Natural killer cell (primary cell): ENCODE data around the gene TRMT44. TPM values are rescaled to one million over a fixed set of nuclear protein-coding genes. Genes with fewer than 3 reads are reported as not detected.

Experiments used
- ATAC-seq, 3 donors: fragments of 150-1000 bp in 2 of 3; fragments of 200-7000 bp in 1 of 3; cut with Tn5 transposase; 1 replicate in 1 of 3; 2 replicates in 2 of 3; pipeline ENCODE4 v1.10.0; 2021; ENCODE audit warnings: mild to moderate bottlenecking in 2 of 3, moderate library complexity in 2 of 3
- DNase-seq, 2 donors: peaks; one replicate each; pipeline versions ENCODE4 v3.0.0 to v3.0.0-alpha.2; 2013 to 2021; ENCODE audit warnings: mixed read lengths in 1 of 2
- H3K27ac ChIP-seq: one replicate; pipeline ENCODE4 v1.5.1; 2013; ENCODE audit warnings: mild to moderate bottlenecking, low read length
- H3K27me3 ChIP-seq: one replicate; pipeline ENCODE4 v1.6.1; 2013; ENCODE audit warnings: low read length; ENCODE audit not compliant: control insufficient read depth, insufficient read depth
- H3K36me3 ChIP-seq: one replicate; pipeline ENCODE4 v1.6.1; 2013; ENCODE audit warnings: low read length; ENCODE audit not compliant: control insufficient read depth, insufficient read depth
- H3K4me1 ChIP-seq: one replicate; pipeline ENCODE4 v1.6.1; 2013; ENCODE audit warnings: low read length; ENCODE audit not compliant: control insufficient read depth, insufficient read depth
- H3K4me3 ChIP-seq: one replicate; pipeline ENCODE4 v1.5.1; 2013; ENCODE audit warnings: low read length
- H3K9me3 ChIP-seq: one replicate; pipeline ENCODE4 v1.6.1; 2013; ENCODE audit warnings: low read length; ENCODE audit not compliant: control insufficient read depth, insufficient read depth
- H3K27ac Mint-ChIP-seq, 2 donors: one replicate each; pipeline ENCODE4 v1.8.0; 2022; ENCODE audit warnings: mild to moderate bottlenecking in 2 of 2, mixed read lengths in 2 of 2, moderate library complexity in 1 of 2
- H3K27me3 Mint-ChIP-seq, 2 donors: one replicate each; pipeline ENCODE4 v1.8.0; 2022; ENCODE audit warnings: low read depth in 2 of 2, mixed read lengths in 2 of 2
- H3K36me3 Mint-ChIP-seq: one replicate; pipeline ENCODE4 v1.8.0; 2022; ENCODE audit warnings: mixed read lengths
- H3K4me1 Mint-ChIP-seq, 2 donors: one replicate each; pipeline ENCODE4 v1.8.0; 2022; ENCODE audit warnings: mixed read lengths in 2 of 2
- H3K4me3 Mint-ChIP-seq: one replicate; pipeline ENCODE4 v1.8.0; 2022; ENCODE audit warnings: mild to moderate bottlenecking, moderate library complexity, mixed read lengths
- H3K9me3 Mint-ChIP-seq, 2 donors: one replicate each; pipeline ENCODE4 v1.8.0; 2022; ENCODE audit warnings: mixed read lengths in 2 of 2
- CTCF ChIP-seq: fragments of 200-600 bp; IDR thresholded peaks from one replicate; pipeline ENCODE4 v1.8.0; 2022; ENCODE audit warnings: antibody characterized with exemption
- WGBS: methylation state at CpG from one replicate; pipeline ENCODE4 v1.1.7; 2013; ENCODE audit warnings: missing lambda C conversion rate; ENCODE audit not compliant: insufficient coverage; 5-methylcytosine and 5-hydroxymethylcytosine counted together
- intact Hi-C: fragments of 100-400 bp; cut with micrococcal nuclease; formaldehyde crosslinking; loops from one replicate; pipeline ENCODE4 v1.14.2; 2022
- total RNA-seq, 4 donors: library from RNA; stranded (reverse); fragments of 120-200 nt in 1 of 4; gene quantifications; one replicate each; pipeline versions ENCODE4 v1.2.3 to v1.2.4, GENCODE V29; 2013 to 2022

The TRMT44 gene
- total RNA-seq, 3 donors from 2014 or later (not counting 1 experiment from before 2014, with no cell fraction given), result 24.4 to 37.5 (median 34.3) TPM

DNA sequence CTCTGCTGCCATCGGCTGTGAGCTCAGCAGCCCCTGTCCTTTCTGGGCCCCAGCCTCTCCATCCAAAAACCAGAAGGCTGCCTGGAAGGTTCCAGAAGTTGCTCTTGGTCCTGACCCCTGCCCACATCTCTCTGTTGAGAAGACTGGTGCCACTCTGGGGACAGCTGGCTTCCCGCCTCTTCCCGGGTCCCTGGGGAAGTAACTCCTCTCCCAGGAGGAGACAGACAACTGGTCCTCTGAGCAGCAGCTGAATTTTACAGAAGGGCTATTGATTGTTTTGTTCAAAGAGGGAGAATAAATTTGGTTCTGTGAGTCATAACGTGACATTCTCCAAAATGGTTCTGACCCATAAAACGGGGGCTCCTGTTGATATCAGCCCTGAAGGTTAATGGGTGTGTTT lies 61.2 kb downstream of the TRMT44 start:
- Histone ChIP-seq H3K4me3 (no peak overlapping the region), H3K36me3 (no peaks in the 10 kb centered on the region), H3K27me3 (no peaks in the 10 kb centered on the region), H3K9me3 (no peaks in the 10 kb centered on the region), H3K4me1 (no peaks in the 10 kb centered on the region), H3K27ac (no peak overlapping the region)
- Mint-ChIP-seq H3K27ac (no peak overlapping the region), H3K4me1 (no peaks in the 10 kb centered on the region), H3K9me3 (no peaks in the 10 kb centered on the region), H3K27me3 (no peaks in the 10 kb centered on the region), H3K4me3 (no peak overlapping the region), H3K36me3 (no peaks in the 10 kb centered on the region)
- TF ChIP-seq CTCF, result no peak
- 89% methylated on average over 5 of the region's 5 CpGs for WGBS
- intact Hi-C loops, result no loop called here
- ATAC-seq (no peak), DNase-seq (no peak)

GRCh38 chr4:8502371-8502770 lies 61.8 kb downstream of the TRMT44 start:
- Histone ChIP-seq H3K36me3 (no peaks in the 10 kb centered on the region), H3K4me1 (no peaks in the 10 kb centered on the region), H3K27ac (no peak overlapping the region), H3K9me3 (no peaks in the 10 kb centered on the region), H3K27me3 (no peaks in the 10 kb centered on the region), H3K4me3 (no peak overlapping the region)
- WGBS, result 87% methylated on average over 6 of the region's 6 CpGs
- intact Hi-C loops, result no loop called here
- no peaks in the 10 kb centered on the region for H3K4me1 Mint-ChIP-seq
- no peaks in the 10 kb centered on the region for H3K36me3 Mint-ChIP-seq
- ATAC-seq, result no peak
- no peak overlapping the region for H3K4me3 Mint-ChIP-seq
- no peaks in the 10 kb centered on the region for H3K9me3 Mint-ChIP-seq
- no peak overlapping the region for H3K27ac Mint-ChIP-seq
- TF ChIP-seq CTCF, result no peak
- H3K27me3 Mint-ChIP-seq, result no peaks in the 10 kb centered on the region
- DNase-seq, result no peak

DNA sequence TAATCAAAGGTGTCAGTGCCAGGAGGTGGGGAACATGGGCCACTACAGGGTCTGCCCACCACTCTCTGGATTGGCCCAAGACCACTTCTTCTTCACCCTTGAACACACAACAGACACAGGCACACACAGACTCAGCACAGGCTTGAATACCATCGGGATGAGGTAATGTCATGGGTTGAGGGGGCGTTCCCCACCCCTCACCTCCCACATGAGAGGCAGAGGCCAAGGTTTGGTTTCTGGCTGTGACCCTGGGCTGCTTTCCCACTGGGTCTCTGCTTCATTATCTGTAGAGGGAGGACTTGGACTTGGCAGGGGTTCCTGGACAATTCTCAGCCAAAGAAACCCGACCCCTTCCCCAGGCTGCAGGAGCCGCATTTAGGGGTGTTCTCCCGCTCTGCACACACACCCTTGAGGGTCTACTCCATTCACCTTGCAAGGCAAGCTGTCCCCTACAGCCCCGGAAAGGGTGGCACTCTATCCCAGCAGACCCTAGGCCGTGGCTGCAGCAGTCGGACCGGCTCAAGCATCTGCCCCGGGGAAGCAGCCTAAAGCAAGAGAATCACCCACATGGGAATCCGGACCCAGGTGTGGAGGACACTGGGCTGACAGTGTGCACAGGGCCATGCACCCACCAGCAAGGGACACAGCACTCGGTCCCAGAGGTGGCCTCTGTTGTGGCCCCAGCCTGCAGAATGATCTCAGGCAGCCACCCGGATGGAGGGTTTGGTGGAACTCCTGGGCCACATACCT lies 62.4 kb downstream of the TRMT44 start:
- WGBS, result 91% methylated on average over 13 of the region's 13 CpGs
- no peaks in the 10 kb centered on the region for H3K36me3 ChIP-seq
- H3K9me3 ChIP-seq, result no peaks in the 10 kb centered on the region
- intact Hi-C loops, result no loop called here
- DNase-seq (no peak), ATAC-seq (no peak)
- no peak overlapping the region for H3K27ac ChIP-seq
- Mint-ChIP-seq H3K36me3 (no peaks in the 10 kb centered on the region), H3K9me3 (no peaks in the 10 kb centered on the region), H3K27ac (no peak overlapping the region), H3K4me3 (no peak overlapping the region), H3K27me3 (no peaks in the 10 kb centered on the region), H3K4me1 (no peaks in the 10 kb centered on the region)
- H3K27me3 ChIP-seq, result no peaks in the 10 kb centered on the region
- TF ChIP-seq CTCF, result no peak
- H3K4me3 ChIP-seq, result no peak overlapping the region
- H3K4me1 ChIP-seq, result no peaks in the 10 kb centered on the region

GRCh38 chr4:8503801-8504200 lies 63.2 kb downstream of the TRMT44 start:
- H3K27ac Mint-ChIP-seq, result no peak overlapping the region
- H3K27me3 Mint-ChIP-seq, result no peaks in the 10 kb centered on the region
- intact Hi-C loops, result no loop called here
- H3K4me3 Mint-ChIP-seq, result no peak overlapping the region
- no peaks in the 10 kb centered on the region for H3K9me3 Mint-ChIP-seq
- no peak for TF ChIP-seq CTCF
- H3K4me1 Mint-ChIP-seq, result no peaks in the 10 kb centered on the region
- DNase-seq, result no peak
- Histone ChIP-seq H3K27ac (no peak overlapping the region), H3K36me3 (no peaks in the 10 kb centered on the region), H3K4me3 (no peak overlapping the region), H3K4me1 (no peaks in the 10 kb centered on the region), H3K9me3 (no peaks in the 10 kb centered on the region), H3K27me3 (no peaks in the 10 kb centered on the region)
- WGBS, result 78% methylated on average over 11 of the region's 11 CpGs
- H3K36me3 Mint-ChIP-seq, result no peaks in the 10 kb centered on the region
- no peak for ATAC-seq
